IMR-90 (cell line): ENCODE data around the gene TTC28. TPM values are rescaled to one million over a fixed set of nuclear protein-coding genes. Genes with fewer than 3 reads are reported as not detected.

ENCODE experiments used
- ATAC-seq: fragments of 200-7000 bp; cut with Tn5 transposase; 2 replicates; pipeline ENCODE4 v1.9.1; 2020; ENCODE audit warnings: low read depth, mild to moderate bottlenecking, moderate library complexity
- BruUV-seq: library from RNA; stranded (reverse); fragments of 400-500 nt; replicated peaks from 2 replicates; lab custom pipeline; 2021; lab: Mats Ljungman, UMichigan
- CTCF ChIA-PET: fragments of 300-600 bp; formaldehyde crosslinking; extraction: SDS; loops from one replicate; lab custom pipeline; 2021; ENCODE audit warnings: antibody characterized with exemption; lab: Yijun Ruan, JAX
- POLR2A ChIA-PET: fragments of 300-600 bp; sonication (Branson Sonifier 250); formaldehyde crosslinking; loops from one replicate; lab custom pipeline; 2022; ENCODE audit warnings: antibody characterized with exemption; ENCODE audit not compliant: unreplicated experiment; lab: Charles Lee
- DNase-seq: peaks from one replicate; pipeline ENCODE4 v3.0.0; 2013
- H2AFZ ChIP-seq: replicated peaks from 2 replicates; pipeline ENCODE3; 2013; ENCODE audit warnings: low read length, mild to moderate bottlenecking; ENCODE audit not compliant: poor library complexity
- H2AK5ac ChIP-seq: 2 replicates; pipeline ENCODE4 v1.6.1; 2013; ENCODE audit warnings: low read depth, low read length, inconsistent platforms
- H2AK9ac ChIP-seq: replicated peaks from 2 replicates; pipeline ENCODE3; 2013; ENCODE audit warnings: mild to moderate bottlenecking, low read depth, low read length, moderate library complexity; ENCODE audit not compliant: poor library complexity
- H2BK120ac ChIP-seq: 2 replicates; pipeline ENCODE4 v1.6.1; 2013; ENCODE audit warnings: low read depth, low read length, inconsistent platforms
- H2BK15ac ChIP-seq: 3 replicates; pipeline ENCODE4 v1.6.1; 2013; ENCODE audit warnings: low read depth, low read length, inconsistent platforms
- H2BK20ac ChIP-seq: 2 replicates; pipeline ENCODE4 v1.6.1; 2013; ENCODE audit warnings: low read depth, mild to moderate bottlenecking, inconsistent platforms, low read length, moderate library complexity
- H2BK5ac ChIP-seq: 2 replicates; pipeline ENCODE4 v1.6.1; 2013; ENCODE audit warnings: mild to moderate bottlenecking, low read depth, low read length, inconsistent platforms; ENCODE audit not compliant: poor library complexity, severe bottlenecking
- H3K14ac ChIP-seq: replicated peaks from 2 replicates; pipeline ENCODE4 v1.6.1; 2013; ENCODE audit warnings: low read depth, low read length, inconsistent platforms
- H3K18ac ChIP-seq: 2 replicates; pipeline ENCODE4 v1.6.1; 2013; ENCODE audit warnings: low read depth, low read length, control low read depth
- H3K23ac ChIP-seq: 2 replicates; pipeline ENCODE4 v1.6.1; 2013; ENCODE audit warnings: low read depth, low read length, inconsistent platforms
- H3K27ac ChIP-seq: 2 replicates; pipeline ENCODE4 v1.5.1; 2013; ENCODE audit warnings: mild to moderate bottlenecking, control low read depth, low read length; ENCODE audit not compliant: insufficient read depth
- H3K27me3 ChIP-seq: 2 replicates; pipeline ENCODE4 v1.6.1; 2013; ENCODE audit warnings: low read length; ENCODE audit not compliant: control insufficient read depth, insufficient read depth
- H3K36me3 ChIP-seq: 2 replicates; pipeline ENCODE4 v1.6.1; 2013; ENCODE audit warnings: low read length, mixed read lengths; ENCODE audit not compliant: control insufficient read depth, insufficient read depth
- H3K4ac ChIP-seq: 2 replicates; pipeline ENCODE4 v1.6.1; 2013; ENCODE audit warnings: low read depth, low read length, inconsistent platforms
- H3K4me1 ChIP-seq: 2 replicates; pipeline ENCODE4 v1.6.1; 2013; ENCODE audit warnings: low read length, mixed read lengths; ENCODE audit not compliant: control insufficient read depth, insufficient read depth
- H3K4me2 ChIP-seq: 2 replicates; pipeline ENCODE4 v1.6.1; 2013; ENCODE audit warnings: low read depth, mild to moderate bottlenecking, control low read depth, low read length, moderate library complexity
- H3K4me3 ChIP-seq: 2 replicates; pipeline ENCODE4 v1.5.1; 2013; ENCODE audit warnings: low read depth, mild to moderate bottlenecking, control low read depth, low read length, moderate library complexity; ENCODE audit not compliant: insufficient read depth
- H3K56ac ChIP-seq: 2 replicates; pipeline ENCODE4 v1.6.1; 2013; ENCODE audit warnings: low read length, inconsistent platforms; ENCODE audit not compliant: insufficient read depth; ENCODE audit errors: extremely low read depth
- H3K79me1 ChIP-seq, 2 experiments: 2 replicates each; pipeline ENCODE4 v1.6.1; 2013; ENCODE audit warnings: low read length in 2 of 2, inconsistent platforms in 1 of 2, low read depth in 1 of 2
- H3K9ac ChIP-seq: 2 replicates; pipeline ENCODE4 v1.6.1; 2013; ENCODE audit warnings: low read depth, low read length, control low read depth
- H3K9me1 ChIP-seq: 2 replicates; pipeline ENCODE4 v1.6.1; 2013; ENCODE audit warnings: low read length, inconsistent platforms; ENCODE audit not compliant: insufficient read depth
- H3K9me3 ChIP-seq: 2 replicates; pipeline ENCODE4 v1.6.1; 2013; ENCODE audit warnings: low read length; ENCODE audit not compliant: control insufficient read depth, insufficient read depth
- H4K20me1 ChIP-seq: 2 replicates; pipeline ENCODE4 v1.6.1; 2013; ENCODE audit warnings: low read length, inconsistent platforms; ENCODE audit not compliant: insufficient read depth
- H4K5ac ChIP-seq: 2 replicates; pipeline ENCODE4 v1.6.1; 2013; ENCODE audit warnings: mild to moderate bottlenecking, low read depth, low read length, control low read depth
- H4K8ac ChIP-seq, 2 experiments: 2 replicates each; pipeline ENCODE4 v1.6.1; 2013; ENCODE audit warnings: low read depth in 2 of 2, low read length in 2 of 2, control low read depth in 1 of 2, inconsistent platforms in 1 of 2
- H4K91ac ChIP-seq: 2 replicates; pipeline ENCODE4 v1.6.1; 2013; ENCODE audit warnings: low read depth, low read length, inconsistent platforms; ENCODE audit not compliant: insufficient read depth
- BHLHE40 ChIP-seq: fragments of 150-350 bp; IDR thresholded peaks from 2 replicates; pipeline ENCODE4 v1.6.1; 2016; ENCODE audit warnings: mild to moderate bottlenecking, low read depth, low read length
- CEBPB ChIP-seq: IDR thresholded peaks from 2 replicates; pipeline ENCODE4 v1.6.1; 2012; ENCODE audit warnings: low read depth, low read length, improper control_type of control experiment
- CHD1 ChIP-seq: IDR thresholded peaks from 2 replicates; pipeline ENCODE4 v1.6.1; 2012; ENCODE audit warnings: low read depth, low read length, improper control_type of control experiment
- ELK1 ChIP-seq: fragments of 150-350 bp; IDR thresholded peaks from 2 replicates; pipeline ENCODE4 v1.6.1; 2016; ENCODE audit warnings: low read depth, mild to moderate bottlenecking, low read length, moderate library complexity, borderline replicate concordance
- FOS ChIP-seq: fragments of 150-350 bp; IDR thresholded peaks from 2 replicates; pipeline ENCODE4 v1.6.1; 2016; ENCODE audit warnings: low read depth, low read length
- MAFK ChIP-seq: IDR thresholded peaks from 2 replicates; pipeline ENCODE4 v1.6.1; 2012; ENCODE audit warnings: low read depth, low read length, improper control_type of control experiment
- MAZ ChIP-seq: IDR thresholded peaks from 2 replicates; pipeline ENCODE4 v1.6.1; 2012; ENCODE audit warnings: low read depth, mild to moderate bottlenecking, low read length, improper control_type of control experiment, moderate library complexity, borderline replicate concordance
- MXI1 ChIP-seq: IDR thresholded peaks from 2 replicates; pipeline ENCODE4 v1.6.1; 2012; ENCODE audit warnings: low read depth, mild to moderate bottlenecking, low read length, moderate library complexity, borderline replicate concordance
- NFE2L2 ChIP-seq: fragments of 150-350 bp; IDR thresholded peaks from 2 replicates; pipeline ENCODE4 v1.6.1; 2016; ENCODE audit warnings: low read depth, mild to moderate bottlenecking, low read length
- POLR2A ChIP-seq: IDR thresholded peaks from 2 replicates; pipeline ENCODE4 v1.6.1; 2012; ENCODE audit warnings: mild to moderate bottlenecking, low read depth, low read length
- RAD21 ChIP-seq: IDR thresholded peaks from 2 replicates; pipeline ENCODE4 v1.6.1; 2012; ENCODE audit warnings: low read length, improper control_type of control experiment
- RCOR1 ChIP-seq: IDR thresholded peaks from 2 replicates; pipeline ENCODE4 v1.6.1; 2012; ENCODE audit warnings: mild to moderate bottlenecking, low read length, improper control_type of control experiment; ENCODE audit not compliant: insufficient replicate concordance
- RFX5 ChIP-seq: IDR thresholded peaks from 2 replicates; pipeline ENCODE4 v1.8.0; 2012; ENCODE audit warnings: low read depth, mild to moderate bottlenecking, low read length, moderate library complexity
- SMC3 ChIP-seq: fragments of 150-350 bp; IDR thresholded peaks from 2 replicates; pipeline ENCODE4 v1.6.1; 2016; ENCODE audit warnings: low read depth, mild to moderate bottlenecking, antibody characterized with exemption, low read length, moderate library complexity
- USF2 ChIP-seq: fragments of 150-350 bp; IDR thresholded peaks from 2 replicates; pipeline ENCODE4 v1.6.1; 2017; ENCODE audit warnings: mild to moderate bottlenecking, antibody characterized with exemption, low read length, low read depth
- WGBS, 2 experiments: methylation state at CpG; one replicate each; pipeline versions ENCODE4 v1.1.5 to v1.1.7; 2013; ENCODE audit warnings: missing lambda C conversion rate in 2 of 2; ENCODE audit not compliant: insufficient read length in 1 of 2; ENCODE audit errors: extremely low coverage in 2 of 2; 5-methylcytosine and 5-hydroxymethylcytosine counted together
- dilution Hi-C: fragments of 300-500 bp; cut with HindIII; formaldehyde crosslinking; loops from one replicate; pipeline ENCODE4 v1.14.3; 2018; ENCODE audit warnings: low sequenced_read_pairs; ENCODE audit not compliant: unreplicated experiment
- in situ Hi-C: fragments of 300-500 bp; cut with MboI; formaldehyde crosslinking; loops from 3 replicates; pipeline ENCODE4 v1.14.3; 2019; ENCODE audit warnings: low sequenced_read_pairs, inconsistent platforms, mixed read lengths
- intact Hi-C: fragments of 100-400 bp; cut with micrococcal nuclease; formaldehyde crosslinking; loops from 2 replicates; pipeline ENCODE4 v1.10.0; 2022
- polyA plus RNA-seq, 3 experiments: library from polyadenylated mRNA; depleted of rRNA; stranded (reverse); fragments of >200 nt; gene quantifications; 2 replicates each; pipeline ENCODE4 v1.2.3, GENCODE V29; 2012; ENCODE audit warnings: low replicate concordance in 1 of 3
- total RNA-seq: library from RNA; depleted of rRNA; stranded (reverse); fragments of >200 nt; gene quantifications from 2 replicates; pipeline ENCODE4 v1.2.3, GENCODE V29; 2012
- TF ChIP-seq, protein P1 (sequence below): conservative IDR thresholded peaks from 2 replicates; pipeline ENCODE4 v1.5.1; 2012; ENCODE audit warnings: mild to moderate bottlenecking, low read depth, low read length, improper control_type of control experiment

Gene TTC28
- total and polyA plus RNA-seq, 2 of the 4 experiments (the other 2 are of a cell fraction), result 5.6 to 13.3 TPM

DNA sequence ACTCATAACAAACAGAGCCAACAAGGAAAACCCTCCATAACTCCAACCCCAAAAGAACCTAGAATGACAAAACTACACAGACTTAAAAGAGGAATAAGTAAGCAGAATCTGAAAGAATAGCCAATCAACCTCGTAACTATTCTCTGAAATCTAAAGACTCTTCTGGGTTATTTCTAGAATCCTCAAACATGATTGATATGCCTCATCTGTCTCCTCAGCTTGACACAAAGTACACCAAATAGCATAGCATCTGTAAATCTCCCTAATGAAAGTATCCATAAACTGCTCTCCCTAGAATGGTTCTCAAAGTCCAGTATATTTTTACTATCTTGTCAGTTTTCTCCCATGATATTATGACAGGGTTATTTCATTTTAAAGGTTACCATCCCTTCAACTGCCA lies 195.0 kb downstream of the TTC28 start:
- Histone ChIP-seq H4K8ac (no peak overlapping the region), H3K27me3 (no peaks in the 10 kb centered on the region), H3K9me3 (no peaks in the 10 kb centered on the region), H3K4me2 (no peak overlapping the region), H2BK20ac (no peak overlapping the region), H2AK5ac (no peak overlapping the region), H3K36me3 (no peaks in the 10 kb centered on the region), H3K23ac (no peak overlapping the region), H3K18ac (no peak overlapping the region), H3K9ac (no peak overlapping the region), H2BK120ac (no peak overlapping the region), H3K27ac (no peak overlapping the region), H3K79me1 (peaks cover 0 to 3% of the 10 kb centered on the region in 2 experiments; a peak in 2 of 4 replicates), H2AFZ (no peak overlapping the region), H3K9me1 (no peaks in the 10 kb centered on the region), H3K4me3 (no peak overlapping the region), H4K91ac (no peak overlapping the region), H2BK5ac (no peak overlapping the region), H3K14ac (no peak overlapping the region), H2AK9ac (no peak overlapping the region), H4K5ac (no peak overlapping the region), H4K20me1 (no peaks in the 10 kb centered on the region), H3K4ac (no peak overlapping the region), H2BK15ac (no peak overlapping the region), H3K56ac (no peak overlapping the region), H3K4me1 (peaks cover 3% of the 10 kb centered on the region; the same call in 1 of the 2 replicates)
- ChIA-PET POLR2A (no interaction called here), CTCF (interaction anchor here (1.1 kb wide), 1 partner anchor 28 kb away, joined by 3 read pairs; no protein-coding TSS in a partner anchor)
- dilution Hi-C loops, result no loop called here
- intact Hi-C loops, result no loop called here
- 100% methylated on average over 1 of the region's 1 CpG; no CpG with 5 or more reads in 1 of the 2 experiments for WGBS, 2 experiments
- ATAC-seq (no peak), DNase-seq (no peak)
- TF ChIP-seq BHLHE40 (no peak), RCOR1 (no peak), USF2 (no peak), RAD21 (no peak), MAFK (no peak), SMC3 (no peak), MXI1 (no peak), CEBPB (no peak), CHD1 (no peak), ELK1 (no peak), MAZ (no peak), POLR2A (no peak), NFE2L2 (no peak), FOS (no peak), RFX5 (no peak)
- TF ChIP-seq, protein P1, sequence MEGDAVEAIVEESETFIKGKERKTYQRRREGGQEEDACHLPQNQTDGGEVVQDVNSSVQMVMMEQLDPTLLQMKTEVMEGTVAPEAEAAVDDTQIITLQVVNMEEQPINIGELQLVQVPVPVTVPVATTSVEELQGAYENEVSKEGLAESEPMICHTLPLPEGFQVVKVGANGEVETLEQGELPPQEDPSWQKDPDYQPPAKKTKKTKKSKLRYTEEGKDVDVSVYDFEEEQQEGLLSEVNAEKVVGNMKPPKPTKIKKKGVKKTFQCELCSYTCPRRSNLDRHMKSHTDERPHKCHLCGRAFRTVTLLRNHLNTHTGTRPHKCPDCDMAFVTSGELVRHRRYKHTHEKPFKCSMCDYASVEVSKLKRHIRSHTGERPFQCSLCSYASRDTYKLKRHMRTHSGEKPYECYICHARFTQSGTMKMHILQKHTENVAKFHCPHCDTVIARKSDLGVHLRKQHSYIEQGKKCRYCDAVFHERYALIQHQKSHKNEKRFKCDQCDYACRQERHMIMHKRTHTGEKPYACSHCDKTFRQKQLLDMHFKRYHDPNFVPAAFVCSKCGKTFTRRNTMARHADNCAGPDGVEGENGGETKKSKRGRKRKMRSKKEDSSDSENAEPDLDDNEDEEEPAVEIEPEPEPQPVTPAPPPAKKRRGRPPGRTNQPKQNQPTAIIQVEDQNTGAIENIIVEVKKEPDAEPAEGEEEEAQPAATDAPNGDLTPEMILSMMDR, result no peak
- no TSS peak for BruUV-seq
- in situ Hi-C loops, result no loop called here
